Activated CD4-positive, CD25-positive, alpha-beta regulatory T cell treated with anti-CD3 and anti-CD28 coated beads, Interleukin-2, amount 50 U/mL, for 72 hours (primary cell): ENCODE data around the gene DRG2.

Source experiments
- DNase-seq: peaks from one replicate; pipeline ENCODE4 v3.0.0; 2021

Gene DRG2

DNA sequence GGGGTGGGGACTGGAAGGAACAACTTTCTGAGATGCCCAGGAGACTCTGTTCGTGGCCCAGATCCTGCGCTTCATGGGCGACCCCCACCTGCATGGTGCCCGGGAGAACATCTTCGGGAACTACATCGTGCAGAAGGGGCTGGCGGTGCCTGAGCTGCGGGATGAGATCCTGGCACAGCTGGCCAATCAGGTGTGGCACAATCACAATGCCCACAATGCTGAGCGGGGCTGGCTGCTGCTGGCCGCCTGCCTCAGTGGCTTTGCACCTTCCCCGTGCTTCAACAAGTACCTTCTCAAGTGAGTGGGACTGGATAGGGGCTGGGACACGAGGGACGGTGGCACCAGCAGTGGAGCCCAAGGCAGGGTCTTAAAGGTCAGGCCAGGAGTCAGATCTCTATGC, 58.1 kb downstream of the DRG2 start:
- no peak for DNase-seq

DNA sequence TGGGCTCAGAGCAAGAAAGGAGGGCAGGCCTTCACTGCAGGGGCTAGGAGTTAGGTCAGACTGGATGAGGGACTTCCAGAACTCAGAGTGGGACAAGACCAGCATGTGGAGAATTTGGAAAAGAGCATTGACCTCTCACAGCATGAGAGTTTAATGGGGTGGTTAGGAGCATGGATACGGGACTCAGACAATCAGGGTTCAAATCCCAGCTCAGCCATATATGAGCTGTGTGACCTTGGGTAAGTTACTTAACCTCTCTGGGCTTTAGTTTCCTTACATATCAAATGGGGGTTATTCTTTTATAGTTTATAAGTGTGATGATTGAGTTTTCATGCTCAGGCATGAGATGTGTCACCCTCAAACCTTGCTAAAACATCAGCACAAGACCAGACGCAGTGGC, 58.5 kb downstream of the DRG2 start:
- no peak for DNase-seq

DNA sequence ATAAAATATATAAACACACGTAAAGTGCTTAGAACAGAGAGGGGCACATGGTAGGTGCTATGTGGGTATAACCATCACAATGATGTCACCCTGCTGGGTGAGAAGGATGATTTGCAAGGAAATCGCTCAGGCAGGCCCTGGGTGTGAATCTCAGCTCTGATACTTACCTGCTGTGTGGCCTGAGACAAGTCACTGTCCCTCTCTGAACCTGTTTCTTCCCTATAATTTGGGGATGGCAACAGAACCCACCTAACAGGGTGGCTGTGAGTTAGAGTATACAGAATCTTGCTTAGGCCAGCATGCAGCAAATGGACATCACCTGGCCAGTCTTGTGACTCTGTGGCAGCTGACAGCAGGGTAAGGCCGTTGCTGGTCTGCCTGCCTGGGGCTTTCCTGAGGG, 59.2 kb downstream of the DRG2 start:
- no peak for DNase-seq

DNA sequence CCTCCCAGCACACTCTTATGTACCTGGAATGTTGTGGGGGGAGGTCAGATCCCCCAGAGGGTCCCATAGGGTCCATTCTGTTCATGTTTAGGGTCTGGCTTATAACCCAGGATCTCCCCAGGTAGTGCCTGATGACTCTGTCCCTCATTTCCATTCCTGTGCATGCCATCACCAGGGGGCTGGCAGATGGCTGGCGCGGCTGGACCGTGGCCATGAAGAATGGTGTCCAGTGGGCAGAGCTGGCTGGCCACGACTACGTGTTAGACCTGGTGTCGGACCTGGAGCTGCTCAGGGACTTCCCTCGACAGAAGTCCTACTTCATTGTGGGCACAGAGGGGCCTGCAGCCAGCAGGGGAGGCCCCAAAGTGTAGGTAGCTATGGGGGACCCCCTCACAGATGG, 60.8 kb downstream of the DRG2 start:
- DNase-seq: no peak

DNA sequence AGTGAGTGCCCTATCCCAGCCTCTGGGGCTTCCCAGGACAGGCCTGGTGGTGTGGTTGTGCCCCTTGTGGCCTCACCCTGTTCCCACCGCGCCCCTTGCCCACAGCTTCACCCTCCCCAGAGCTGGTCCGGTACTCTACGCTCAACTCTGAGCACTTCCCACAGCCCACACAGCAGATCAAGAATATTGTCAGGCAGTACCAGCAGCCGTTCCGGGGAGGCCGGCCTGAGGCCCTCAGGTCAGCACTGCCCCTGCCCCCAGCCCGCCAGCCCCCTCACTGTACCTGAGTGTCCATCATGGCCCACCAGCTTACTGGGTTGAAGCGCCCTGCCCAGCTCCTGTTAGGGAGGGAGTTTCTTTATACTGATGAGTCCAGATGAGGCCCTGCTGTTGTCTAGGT, 63.5 kb downstream of the DRG2 start:
- no peak for DNase-seq

DNA sequence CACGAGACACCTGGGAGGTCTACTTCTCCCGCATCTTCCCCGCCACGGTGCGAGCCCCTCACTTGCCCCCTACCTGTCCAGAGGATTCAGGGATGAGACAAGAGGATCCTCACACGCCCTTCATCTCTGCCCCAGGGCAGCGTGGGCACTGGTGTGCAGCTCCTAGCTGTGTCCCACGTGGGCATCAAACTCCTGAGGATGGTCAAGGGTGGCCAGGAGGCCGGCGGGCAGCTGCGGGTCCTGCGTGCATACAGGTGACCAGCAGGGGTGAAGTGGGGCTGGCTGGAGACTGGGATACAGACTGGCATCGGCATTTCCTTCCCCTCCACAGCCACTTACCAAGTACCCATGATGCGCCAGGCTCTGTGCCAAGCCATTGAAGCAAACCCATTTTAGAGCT, 67.4 kb downstream of the DRG2 start:
- no peak for DNase-seq

DNA sequence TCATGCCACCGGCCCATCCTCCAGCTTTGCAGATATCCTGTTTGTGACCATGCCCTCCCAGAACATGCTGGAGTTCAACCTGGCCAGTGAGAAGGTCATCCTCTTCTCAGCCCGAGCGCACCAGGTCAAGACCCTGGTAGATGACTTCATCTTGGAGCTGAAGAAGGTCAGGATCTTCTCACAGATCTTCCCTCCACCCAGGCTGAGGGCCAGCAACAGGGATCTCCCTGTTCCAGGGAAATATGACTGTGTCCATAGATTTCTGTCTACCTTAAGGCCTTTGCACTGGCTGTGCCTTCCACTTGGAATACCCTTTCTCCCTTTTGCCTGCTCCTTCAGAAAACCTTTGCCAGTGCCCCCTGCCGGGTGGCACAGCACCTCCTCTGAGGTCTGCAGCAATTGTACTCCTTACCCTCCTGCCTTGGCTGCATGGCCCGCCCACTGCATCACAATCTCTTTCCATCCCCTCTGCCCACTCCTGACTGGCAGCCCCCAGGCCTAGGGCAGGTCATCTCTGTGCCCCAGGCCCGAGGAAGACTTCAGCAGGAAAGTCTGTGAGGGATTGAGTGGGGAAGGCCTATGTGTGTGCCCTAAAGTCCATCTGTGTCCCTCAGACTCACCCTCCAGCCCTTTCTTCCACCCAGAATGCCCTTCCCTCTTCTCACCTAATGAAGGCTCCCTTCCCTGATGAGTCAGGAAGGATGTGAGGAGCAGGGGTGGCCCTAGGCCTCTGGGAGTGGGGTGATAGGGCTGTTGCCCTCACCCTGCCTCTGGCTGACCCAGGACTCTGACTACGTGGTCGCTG, 68.6 kb downstream of the DRG2 start:
- no peak for DNase-seq

DNA sequence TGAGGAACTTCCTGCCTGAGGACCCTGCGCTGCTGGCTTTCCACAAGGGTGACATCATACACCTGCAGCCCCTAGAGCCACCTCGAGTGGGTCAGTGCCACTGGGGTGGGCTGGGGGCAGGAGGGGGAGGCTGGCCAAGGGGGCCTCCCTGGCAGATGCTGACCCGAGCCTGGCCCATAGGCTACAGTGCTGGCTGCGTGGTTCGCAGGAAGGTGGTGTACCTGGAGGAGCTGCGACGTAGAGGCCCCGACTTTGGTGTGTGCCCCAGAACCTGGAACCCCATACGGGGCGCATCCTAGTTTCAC, 69.2 kb downstream of the DRG2 start:
- DNase-seq: no peak
